HK-2 (cell line): ENCODE results near the gene LHX4.

Experiments
- DNase-seq: peaks from one replicate; pipeline ENCODE4 v3.0.0-alpha.2; 2018; ENCODE audit not compliant: unreplicated experiment

LHX4 gene

DNA sequence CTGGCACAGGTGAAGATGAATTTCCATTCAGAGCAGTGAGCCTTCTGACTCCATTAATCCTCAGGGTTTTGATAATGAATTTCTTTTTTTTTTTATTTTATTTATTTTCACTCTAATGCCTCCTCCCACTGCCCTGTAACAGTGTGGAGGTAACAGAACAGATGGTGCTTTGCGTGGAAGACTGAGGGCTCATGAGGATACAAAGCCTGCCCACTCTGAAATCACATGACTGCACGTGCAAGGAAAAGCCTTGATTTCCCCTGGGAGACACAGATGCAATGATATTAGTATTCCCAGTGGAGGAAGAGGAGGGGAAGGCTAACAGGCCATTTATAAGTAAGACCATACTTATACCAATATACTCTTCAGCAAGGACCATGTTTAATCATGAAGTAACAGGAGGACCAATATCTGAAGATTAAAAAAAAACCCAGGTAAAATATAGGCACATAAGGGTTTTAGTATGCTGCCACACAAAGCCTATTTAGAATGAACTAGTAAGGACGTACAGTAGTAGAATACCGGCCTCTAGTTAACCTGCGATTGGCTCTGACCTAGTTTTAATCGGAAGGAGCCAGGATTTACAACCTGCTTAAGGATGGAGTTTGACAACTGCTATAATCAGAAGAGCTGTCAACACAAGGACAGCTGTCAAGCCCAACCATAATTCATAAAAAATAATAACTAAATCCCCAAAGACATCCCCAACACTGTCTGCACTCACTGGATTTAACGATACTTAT lies 69.6 kb downstream of the LHX4 start:
- DNase-seq = no peak

DNA sequence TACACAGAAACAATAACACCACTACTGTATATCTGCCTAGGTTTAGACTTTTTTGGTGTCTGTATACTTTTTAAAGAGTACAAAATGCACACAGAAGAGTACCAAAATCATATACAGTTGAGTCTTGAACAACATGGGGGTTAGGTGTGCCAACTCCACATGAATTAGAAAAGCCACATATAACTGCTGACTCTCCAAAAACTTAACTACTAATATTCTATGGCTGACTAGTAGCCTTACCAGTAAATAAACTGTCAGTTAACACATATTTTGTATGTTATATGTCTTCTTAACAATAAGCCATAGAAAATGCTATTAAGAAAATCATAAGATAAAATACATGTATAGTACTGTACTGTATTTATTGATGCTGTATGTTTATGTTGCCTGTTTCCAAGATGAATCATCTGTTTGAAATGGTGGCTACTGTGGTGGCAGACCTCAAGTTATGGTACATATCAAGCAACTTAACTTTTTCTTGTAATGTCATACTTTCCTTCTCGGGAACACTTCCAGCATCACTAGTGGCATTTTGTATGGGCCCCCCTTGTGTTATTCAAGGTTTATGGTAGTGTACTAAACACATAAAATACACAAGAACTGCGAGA lies 71.2 kb downstream of the LHX4 start:
- no peak for DNase-seq

DNA sequence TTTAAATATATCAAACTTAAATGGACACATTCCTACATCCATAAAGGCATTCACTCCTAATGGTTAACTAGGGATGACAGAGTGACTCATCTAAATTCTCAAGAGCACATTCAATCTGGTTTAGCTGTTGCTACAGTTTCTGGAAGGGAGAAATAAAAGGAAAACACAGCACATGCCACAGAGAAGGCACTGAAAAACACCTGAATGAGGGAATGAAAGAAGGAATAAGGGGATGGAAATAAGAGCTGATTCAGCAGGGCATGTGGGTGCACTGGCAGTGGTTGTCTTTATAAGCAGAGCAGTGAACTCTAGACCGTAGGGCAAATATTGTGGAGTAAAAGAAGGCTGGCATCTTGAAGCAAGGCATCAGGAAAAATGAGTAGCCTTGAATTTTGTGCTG lies 79.3 kb downstream of the LHX4 start:
- DNase-seq = peak; percentile 11

DNA sequence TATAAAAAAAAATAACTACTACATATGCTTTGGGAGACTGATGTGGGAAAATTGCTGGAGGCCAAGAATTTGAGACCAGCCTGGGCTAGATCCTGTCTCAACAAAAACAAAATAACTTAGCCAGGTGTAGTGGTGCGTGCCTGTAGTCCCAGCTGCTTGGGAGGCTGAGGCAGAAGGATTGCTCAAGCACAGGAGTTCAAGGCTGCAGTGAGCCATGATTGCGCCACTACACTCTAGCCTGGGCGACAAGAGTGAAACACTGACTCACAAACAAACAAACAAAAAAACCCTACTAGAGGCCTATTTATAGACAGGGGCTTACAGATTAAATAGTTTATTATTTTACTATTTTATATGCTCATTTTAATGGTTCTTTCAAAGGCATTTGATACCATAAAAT lies 80.0 kb downstream of the LHX4 start:
- peak; percentile 12 for DNase-seq

DNA sequence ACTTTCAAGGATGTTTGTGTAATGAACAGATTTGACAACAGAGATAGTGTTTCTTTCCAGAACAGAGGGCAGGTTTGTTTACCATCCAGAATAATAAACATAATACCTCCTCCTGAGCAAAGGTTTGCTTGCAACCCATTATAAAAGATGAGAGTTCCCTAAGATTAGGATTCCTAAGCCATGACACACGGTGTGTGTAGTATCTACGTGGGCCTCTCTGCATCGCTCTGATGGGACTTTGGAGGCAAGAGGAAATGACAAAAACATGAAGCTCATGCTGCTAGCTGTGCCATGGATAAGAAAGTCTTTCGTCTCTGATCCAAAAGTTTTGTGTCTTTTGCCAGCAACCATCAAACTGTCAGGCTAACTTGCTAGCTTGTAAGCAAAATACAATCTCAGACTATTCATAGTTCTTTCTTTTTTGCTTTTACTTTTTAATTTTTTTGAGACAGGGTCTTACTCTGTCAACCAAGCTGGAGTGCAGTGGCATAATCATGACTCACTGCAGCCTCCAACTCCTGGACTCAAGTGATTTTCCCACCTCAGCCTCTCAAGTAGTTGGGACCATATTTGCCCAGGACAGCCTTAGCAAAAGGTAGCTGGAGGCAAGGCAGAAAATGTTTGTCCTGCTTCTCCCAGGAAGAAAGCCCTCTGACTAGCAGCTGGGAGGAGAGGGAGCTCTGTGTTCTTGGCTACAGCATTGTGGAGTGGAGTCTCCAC lies 81.1 kb downstream of the LHX4 start:
- DNase-seq = no peak

DNA sequence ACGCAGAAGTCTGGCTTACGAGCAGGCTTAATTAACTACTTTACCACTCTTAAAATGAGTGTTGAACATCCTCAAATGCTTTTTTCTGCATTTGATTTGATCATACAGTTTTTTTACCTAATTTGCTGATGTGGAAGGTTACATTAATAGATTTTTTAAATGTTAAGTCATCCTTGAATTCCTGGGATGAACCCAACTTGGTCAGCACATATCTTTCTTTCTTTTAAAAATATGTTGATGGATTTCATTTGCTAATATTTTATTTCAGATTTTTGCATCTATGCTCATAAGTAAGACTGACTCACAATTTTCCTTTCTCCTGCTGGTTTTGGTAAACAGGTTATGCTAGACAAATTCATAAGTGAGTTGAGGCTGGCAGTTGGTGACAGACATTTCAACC lies 82.9 kb downstream of the LHX4 start:
- DNase-seq = no peak

DNA sequence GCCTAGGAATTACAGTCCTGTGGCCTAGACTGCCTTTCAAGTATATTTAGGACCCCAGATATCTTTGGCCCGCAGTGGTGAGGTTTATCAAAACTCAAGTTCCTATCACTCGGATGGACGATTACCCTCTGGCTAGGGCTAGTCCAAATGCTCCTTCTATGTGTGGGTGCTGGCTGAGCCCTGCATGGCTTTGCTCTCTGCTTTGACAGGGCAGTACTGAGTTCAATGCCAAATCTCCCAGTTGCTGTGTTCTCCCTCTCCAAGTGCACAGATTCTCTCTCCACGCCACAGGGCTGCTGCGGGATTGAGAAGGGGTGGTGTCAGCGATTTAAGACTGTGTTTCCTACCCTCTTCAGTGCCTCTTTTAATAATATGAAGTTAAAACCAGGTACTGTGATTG lies 97.0 kb downstream of the LHX4 start:
- no peak for DNase-seq
